Measurements from ENCODE around the gene DENND1B. TPM values are rescaled to one million over a fixed set of nuclear protein-coding genes. Genes with fewer than 3 reads are reported as not detected.
A peak's percentile ranks its signal among the peaks of the same experiment; 100 is the strongest.

Gene DENND1B
- polyA plus RNA-seq, 1 of the 3 experiments (the other 2 are of a cell fraction) = 1.4 TPM

DNA sequence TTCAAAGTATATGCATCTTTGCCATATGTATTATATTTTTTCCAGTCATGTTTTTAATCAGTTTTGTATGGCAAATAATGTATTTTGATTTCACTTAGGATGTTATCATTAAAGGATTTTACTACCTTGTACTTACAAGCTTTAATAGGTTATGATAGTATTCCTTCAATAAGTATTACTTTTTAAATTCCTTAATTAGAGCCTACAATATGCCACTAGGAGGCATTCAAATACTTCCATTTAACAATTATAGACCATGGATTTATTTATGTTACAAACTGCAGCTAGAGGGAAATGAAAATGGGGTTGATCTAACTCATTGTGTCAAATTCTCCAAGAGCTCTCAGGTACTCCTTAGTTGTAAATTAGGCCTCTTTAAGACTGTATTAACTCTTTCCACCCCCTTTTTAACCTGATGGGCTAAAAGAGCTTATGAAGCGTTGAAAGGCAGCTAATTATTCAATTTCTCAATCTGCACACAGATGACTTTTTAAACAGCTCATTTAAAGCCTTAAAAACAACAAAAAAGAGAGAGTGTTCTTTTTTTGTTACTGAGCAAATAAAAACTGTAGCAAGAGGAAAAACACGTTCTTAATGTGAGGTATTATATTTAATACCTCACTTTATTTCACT lies 156.2 kb downstream of the DENND1B start:
- peaks cover 9% of the 10 kb centered on the region for H3F3A ChIP-seq (replicated peaks; ENCODE audit: insufficient read depth)
- H3K4me1 ChIP-seq (ENCODE audit: control insufficient read depth in 1 of 2, insufficient read depth in 2 of 2, low read depth in 1 of 2, low read length in 1 of 2) = peaks cover 0 to 3% of the 10 kb centered on the region in 2 experiments; a peak in 2 of 4 replicates
- CTCF ChIA-PET = interaction anchor here (0.7 to 2.9 kb wide), 25 partner anchors 10 to 1066 kb away, joined by 3 to 26 read pairs (median 4); partner anchors contain the start of gene C1orf53
- POLR2A ChIA-PET = no interaction called here
- no peaks in the 10 kb centered on the region for H3K79me2 ChIP-seq (ENCODE audit: insufficient read depth)
- no peak overlapping the region for H3K4me2 ChIP-seq
- 48% methylated on average over 2 of the region's 2 CpGs for WGBS (ENCODE audit: low lambda C conversion rate)
- no peak overlapping the region for H2AFZ ChIP-seq (ENCODE audit: low read depth)
- TF ChIP-seq ELF1 (IDR thresholded peaks at IDR 0.05) = no peak
- peak; percentile 63 for TF ChIP-seq RAD21 (IDR thresholded peaks at IDR 0.05; ENCODE audit: low read length)
- no peak for TF ChIP-seq CHD2 (IDR thresholded peaks at IDR 0.05; ENCODE audit: low read length, partially characterized antibody)
- TF ChIP-seq, protein P1, sequence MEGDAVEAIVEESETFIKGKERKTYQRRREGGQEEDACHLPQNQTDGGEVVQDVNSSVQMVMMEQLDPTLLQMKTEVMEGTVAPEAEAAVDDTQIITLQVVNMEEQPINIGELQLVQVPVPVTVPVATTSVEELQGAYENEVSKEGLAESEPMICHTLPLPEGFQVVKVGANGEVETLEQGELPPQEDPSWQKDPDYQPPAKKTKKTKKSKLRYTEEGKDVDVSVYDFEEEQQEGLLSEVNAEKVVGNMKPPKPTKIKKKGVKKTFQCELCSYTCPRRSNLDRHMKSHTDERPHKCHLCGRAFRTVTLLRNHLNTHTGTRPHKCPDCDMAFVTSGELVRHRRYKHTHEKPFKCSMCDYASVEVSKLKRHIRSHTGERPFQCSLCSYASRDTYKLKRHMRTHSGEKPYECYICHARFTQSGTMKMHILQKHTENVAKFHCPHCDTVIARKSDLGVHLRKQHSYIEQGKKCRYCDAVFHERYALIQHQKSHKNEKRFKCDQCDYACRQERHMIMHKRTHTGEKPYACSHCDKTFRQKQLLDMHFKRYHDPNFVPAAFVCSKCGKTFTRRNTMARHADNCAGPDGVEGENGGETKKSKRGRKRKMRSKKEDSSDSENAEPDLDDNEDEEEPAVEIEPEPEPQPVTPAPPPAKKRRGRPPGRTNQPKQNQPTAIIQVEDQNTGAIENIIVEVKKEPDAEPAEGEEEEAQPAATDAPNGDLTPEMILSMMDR (IDR thresholded peaks at IDR 0.05) = peak; percentile 69
- peak; percentile 45 for TF ChIP-seq SMC3 (IDR thresholded peaks at IDR 0.05; ENCODE audit: low read depth, low read length)
- TF ChIP-seq TAF1 (IDR thresholded peaks at IDR 0.05; ENCODE audit: borderline replicate concordance, low read depth, low read length) = no peak
- H3K27me3 ChIP-seq (ENCODE audit: insufficient read depth) = no peaks in the 10 kb centered on the region
- H4K20me1 ChIP-seq (ENCODE audit: insufficient read depth) = no peaks in the 10 kb centered on the region
- no peak overlapping the region for H3K27ac ChIP-seq (ENCODE audit: low read depth in 2 of 2, low read length in 1 of 2)
- H3K9me2 ChIP-seq = no peaks in the 10 kb centered on the region
- DNase-seq = no peak
- no peak overlapping the region for H3K9ac ChIP-seq
- peaks cover 0 to under 1% of the 10 kb centered on the region in 2 experiments for H3K36me3 ChIP-seq (replicated peaks in 1 of 2; ENCODE audit: control insufficient read depth in 1 of 2, insufficient read depth in 2 of 2, low read length in 1 of 2)
- H3K4me3 ChIP-seq (ENCODE audit: low read depth in 2 of 2, low read length in 1 of 2) = no peak overlapping the region
- H3K9me3 ChIP-seq = no peaks in the 10 kb centered on the region

DNA sequence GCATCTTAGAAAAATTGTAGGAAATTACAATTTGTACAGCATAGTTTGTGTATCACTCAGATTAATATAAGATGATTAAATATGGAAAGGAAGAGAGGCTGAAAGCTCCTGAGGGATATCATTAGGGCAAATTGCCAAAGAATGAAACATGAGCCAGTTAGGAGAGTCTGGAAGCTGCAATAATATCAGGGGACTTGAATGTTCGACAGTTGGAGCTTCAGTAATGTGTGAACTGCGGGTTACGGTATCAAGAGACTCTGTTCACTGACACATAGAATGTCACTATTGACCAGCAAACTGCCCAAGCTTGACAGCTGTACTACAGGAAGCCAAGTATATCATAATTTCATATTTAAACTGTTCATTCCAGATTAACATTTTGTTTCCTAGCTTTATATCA lies 157.2 kb downstream of the DENND1B start:
- no peak overlapping the region for H3K4me2 ChIP-seq
- no peaks in the 10 kb centered on the region for H3K9me3 ChIP-seq
- H3F3A ChIP-seq (replicated peaks; ENCODE audit: insufficient read depth) = peaks cover 9% of the 10 kb centered on the region
- no peak for DNase-seq
- 58% methylated on average over 3 of the region's 3 CpGs for WGBS (ENCODE audit: low lambda C conversion rate)
- no peaks in the 10 kb centered on the region for H3K27me3 ChIP-seq (ENCODE audit: insufficient read depth)
- H2AFZ ChIP-seq (ENCODE audit: low read depth) = no peak overlapping the region
- H3K9me2 ChIP-seq = no peaks in the 10 kb centered on the region
- H3K9ac ChIP-seq = no peak overlapping the region
- no peak for TF ChIP-seq YY1 (IDR thresholded peaks at IDR 0.05; ENCODE audit: low read depth)
- peak; percentile 48; the same call in 1 of the 2 replicates for TF ChIP-seq NFIC (IDR thresholded peaks at IDR 0.05; ENCODE audit: borderline replicate concordance)
- no peak for TF ChIP-seq RAD21 (IDR thresholded peaks at IDR 0.05; ENCODE audit: low read length)
- H3K27ac ChIP-seq (ENCODE audit: low read depth in 2 of 2, low read length in 1 of 2) = no peak overlapping the region
- no peak overlapping the region for H3K4me3 ChIP-seq (ENCODE audit: low read depth in 2 of 2, low read length in 1 of 2)
- ChIA-PET CTCF (interaction anchor here (0.7 to 2.9 kb wide), 9 partner anchors 251 to 485 kb away, joined by 3 to 26 read pairs (median 5); partner anchors contain the start of gene LHX9), POLR2A (no interaction called here)
- H3K79me2 ChIP-seq (ENCODE audit: insufficient read depth) = no peaks in the 10 kb centered on the region
- H3K36me3 ChIP-seq (replicated peaks in 1 of 2; ENCODE audit: control insufficient read depth in 1 of 2, insufficient read depth in 2 of 2, low read length in 1 of 2) = no peaks in the 10 kb centered on the region
- H4K20me1 ChIP-seq (ENCODE audit: insufficient read depth) = no peaks in the 10 kb centered on the region
- H3K4me1 ChIP-seq (ENCODE audit: control insufficient read depth in 1 of 2, insufficient read depth in 2 of 2, low read depth in 1 of 2, low read length in 1 of 2) = peaks cover 0 to 3% of the 10 kb centered on the region in 2 experiments; a peak in 2 of 4 replicates

DNA sequence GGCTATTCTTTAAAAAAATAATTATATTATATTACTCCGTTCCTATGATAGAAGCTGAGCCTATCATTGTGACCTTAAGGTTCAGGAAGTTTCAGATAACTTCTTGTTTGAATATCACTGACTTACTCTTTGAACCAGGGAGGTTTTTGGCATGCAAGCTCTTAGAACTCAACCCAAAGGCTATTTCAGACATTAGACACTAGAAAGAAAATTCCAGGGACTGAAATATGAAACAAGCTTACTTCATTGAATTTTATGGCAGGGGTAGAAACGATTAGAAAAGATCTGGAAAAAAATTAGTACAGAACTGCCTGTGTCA lies 159.6 kb downstream of the DENND1B start:
- H3K4me3 ChIP-seq (ENCODE audit: low read depth in 2 of 2, low read length in 1 of 2) = no peak overlapping the region
- CTCF ChIA-PET = interaction anchor here (0.7 to 2.1 kb wide), 25 partner anchors 9 to 1070 kb away, joined by 3 to 14 read pairs (median 5); partner anchors contain the start of gene LHX9
- H4K20me1 ChIP-seq (ENCODE audit: insufficient read depth) = no peaks in the 10 kb centered on the region
- H3K9me2 ChIP-seq = no peaks in the 10 kb centered on the region
- no peaks in the 10 kb centered on the region for H3K9me3 ChIP-seq
- H3K27ac ChIP-seq (ENCODE audit: low read depth in 2 of 2, low read length in 1 of 2) = no peak overlapping the region
- POLR2A ChIA-PET = no interaction called here
- H3K4me1 ChIP-seq (ENCODE audit: control insufficient read depth in 1 of 2, insufficient read depth in 2 of 2, low read depth in 1 of 2, low read length in 1 of 2) = peaks cover 0 to 3% of the 10 kb centered on the region in 2 experiments; a peak in 2 of 4 replicates
- DNase-seq = no peak
- peaks cover 0 to 4% of the 10 kb centered on the region in 2 experiments for H3K36me3 ChIP-seq (replicated peaks in 1 of 2; ENCODE audit: control insufficient read depth in 1 of 2, insufficient read depth in 2 of 2, low read length in 1 of 2)
- no peaks in the 10 kb centered on the region for H3K27me3 ChIP-seq (ENCODE audit: insufficient read depth)
- H3K79me2 ChIP-seq (ENCODE audit: insufficient read depth) = no peaks in the 10 kb centered on the region
- peaks cover 9% of the 10 kb centered on the region for H3F3A ChIP-seq (replicated peaks; ENCODE audit: insufficient read depth)
- no peak overlapping the region for H2AFZ ChIP-seq (ENCODE audit: low read depth)
- no peak overlapping the region for H3K9ac ChIP-seq
- no peak overlapping the region for H3K4me2 ChIP-seq
- WGBS (ENCODE audit: low lambda C conversion rate) = 90% methylated on average over 2 of the region's 2 CpGs
- TF ChIP-seq RFX5 (IDR thresholded peaks at IDR 0.05; ENCODE audit: low read length) = no peak
- TF ChIP-seq YY1 (IDR thresholded peaks at IDR 0.05; ENCODE audit: low read depth) = no peak
- TF ChIP-seq POLR2AphosphoS5 (IDR thresholded peaks at IDR 0.05; ENCODE audit: low read depth, low read length) = no peak
- TF ChIP-seq EZH2phosphoT487 (IDR thresholded peaks at IDR 0.05; ENCODE audit: borderline replicate concordance, low read depth) = no peak
- TF ChIP-seq TAF1 (IDR thresholded peaks at IDR 0.05; ENCODE audit: borderline replicate concordance, low read depth, low read length) = no peak
- no peak for TF ChIP-seq MXI1 (IDR thresholded peaks at IDR 0.05; ENCODE audit: low read depth, low read length)
- TF ChIP-seq TCF12 (IDR thresholded peaks at IDR 0.05) = no peak
- TF ChIP-seq, protein P2, sequence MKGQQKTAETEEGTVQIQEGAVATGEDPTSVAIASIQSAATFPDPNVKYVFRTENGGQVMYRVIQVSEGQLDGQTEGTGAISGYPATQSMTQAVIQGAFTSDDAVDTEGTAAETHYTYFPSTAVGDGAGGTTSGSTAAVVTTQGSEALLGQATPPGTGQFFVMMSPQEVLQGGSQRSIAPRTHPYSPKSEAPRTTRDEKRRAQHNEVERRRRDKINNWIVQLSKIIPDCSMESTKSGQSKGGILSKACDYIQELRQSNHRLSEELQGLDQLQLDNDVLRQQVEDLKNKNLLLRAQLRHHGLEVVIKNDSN (IDR thresholded peaks at IDR 0.05; ENCODE audit: borderline replicate concordance, low read depth) = no peak
